ENCODE measurements around the gene NEDD9.

The NEDD9 gene

GRCh38 chr6:11201772-11202512, 30.5 kb downstream of the NEDD9 start:
- no peak overlapping the region for H3K27ac ChIP-seq (replicated peaks)

GRCh38 chr6:11201015-11201414, 31.5 kb downstream of the NEDD9 start:
- H3K27ac ChIP-seq (replicated peaks): no peak overlapping the region
- no peak overlapping the region for H3K4me3 ChIP-seq (replicated peaks; ENCODE audit: insufficient read depth, low read length)

More at GRCh38 chr6:11201772-11202512, 30.5 kb downstream of the NEDD9 start:
- no peak for DNase-seq (ENCODE audit: low read depth in 1 of 2, low spot score in 1 of 2)
- no peaks in the 10 kb centered on the region for H3K27me3 ChIP-seq (ENCODE audit: insufficient read depth, poor library complexity, severe bottlenecking)
- TF ChIP-seq, protein P1, sequence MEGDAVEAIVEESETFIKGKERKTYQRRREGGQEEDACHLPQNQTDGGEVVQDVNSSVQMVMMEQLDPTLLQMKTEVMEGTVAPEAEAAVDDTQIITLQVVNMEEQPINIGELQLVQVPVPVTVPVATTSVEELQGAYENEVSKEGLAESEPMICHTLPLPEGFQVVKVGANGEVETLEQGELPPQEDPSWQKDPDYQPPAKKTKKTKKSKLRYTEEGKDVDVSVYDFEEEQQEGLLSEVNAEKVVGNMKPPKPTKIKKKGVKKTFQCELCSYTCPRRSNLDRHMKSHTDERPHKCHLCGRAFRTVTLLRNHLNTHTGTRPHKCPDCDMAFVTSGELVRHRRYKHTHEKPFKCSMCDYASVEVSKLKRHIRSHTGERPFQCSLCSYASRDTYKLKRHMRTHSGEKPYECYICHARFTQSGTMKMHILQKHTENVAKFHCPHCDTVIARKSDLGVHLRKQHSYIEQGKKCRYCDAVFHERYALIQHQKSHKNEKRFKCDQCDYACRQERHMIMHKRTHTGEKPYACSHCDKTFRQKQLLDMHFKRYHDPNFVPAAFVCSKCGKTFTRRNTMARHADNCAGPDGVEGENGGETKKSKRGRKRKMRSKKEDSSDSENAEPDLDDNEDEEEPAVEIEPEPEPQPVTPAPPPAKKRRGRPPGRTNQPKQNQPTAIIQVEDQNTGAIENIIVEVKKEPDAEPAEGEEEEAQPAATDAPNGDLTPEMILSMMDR (IDR thresholded peaks at IDR 0.05; ENCODE audit: insufficient read depth, low read length): no peak
- no peak for TF ChIP-seq SPI1 (IDR thresholded peaks at IDR 0.05; ENCODE audit: borderline replicate concordance, low read depth)
- no peak for TF ChIP-seq REST (IDR thresholded peaks at IDR 0.05; ENCODE audit: insufficient replicate concordance, low read depth)
- no peak for TF ChIP-seq GABPA (IDR thresholded peaks at IDR 0.05; ENCODE audit: low read depth)
- TF ChIP-seq POLR2AphosphoS5 (IDR thresholded peaks at IDR 0.05; ENCODE audit: low read depth): no peak
- H3K4me3 ChIP-seq (replicated peaks; ENCODE audit: insufficient read depth, low read length): no peak overlapping the region

GRCh38 chr6:11200356-11200755, 32.1 kb downstream of the NEDD9 start:
- Histone ChIP-seq H3K27ac (replicated peaks) (no peak overlapping the region), H3K27me3 (ENCODE audit: insufficient read depth, poor library complexity, severe bottlenecking) (no peaks in the 10 kb centered on the region), H3K4me3 (replicated peaks; ENCODE audit: insufficient read depth, low read length) (no peak overlapping the region)
- no peak for DNase-seq (ENCODE audit: low read depth in 1 of 2, low spot score in 1 of 2)
- TF ChIP-seq, protein P1 (IDR thresholded peaks at IDR 0.05; ENCODE audit: insufficient read depth, low read length): no peak
- no peak for TF ChIP-seq SPI1 (IDR thresholded peaks at IDR 0.05; ENCODE audit: borderline replicate concordance, low read depth)
- no peak for TF ChIP-seq REST (IDR thresholded peaks at IDR 0.05; ENCODE audit: insufficient replicate concordance, low read depth)
- TF ChIP-seq GABPA (IDR thresholded peaks at IDR 0.05; ENCODE audit: low read depth): no peak
- TF ChIP-seq POLR2AphosphoS5 (IDR thresholded peaks at IDR 0.05; ENCODE audit: low read depth): no peak

More at GRCh38 chr6:11201015-11201414, 31.5 kb downstream of the NEDD9 start:
- H3K27me3 ChIP-seq (ENCODE audit: insufficient read depth, poor library complexity, severe bottlenecking): no peaks in the 10 kb centered on the region
- no peak for TF ChIP-seq GABPA (IDR thresholded peaks at IDR 0.05; ENCODE audit: low read depth)
- TF ChIP-seq SPI1 (IDR thresholded peaks at IDR 0.05; ENCODE audit: borderline replicate concordance, low read depth): no peak
- TF ChIP-seq POLR2AphosphoS5 (IDR thresholded peaks at IDR 0.05; ENCODE audit: low read depth): no peak
- TF ChIP-seq, protein P1 (IDR thresholded peaks at IDR 0.05; ENCODE audit: insufficient read depth, low read length): no peak
- TF ChIP-seq REST (IDR thresholded peaks at IDR 0.05; ENCODE audit: insufficient replicate concordance, low read depth): no peak
- no peak for DNase-seq (ENCODE audit: low read depth in 1 of 2, low spot score in 1 of 2)

Data from HL-60 (cell line).